Measurements from ENCODE around the gene TUBA1C. TPM values are rescaled to one million over a fixed set of nuclear protein-coding genes. Genes with fewer than 3 reads are reported as not detected.
"Not testable (repeated sequence)": the region's sequence is repeated elsewhere in the genome, so short reads cannot be mapped to it uniquely, and the experiment has no call there.

TUBA1C gene
- polyA plus RNA-seq, 1 donor (not counting 4 experiments of a cell fraction or from before 2014, with no cell fraction given), result 1,922 TPM

GRCh38 chr12:49251357-49251756 lies 13.5 kb upstream of the TUBA1C start:
- Histone ChIP-seq H4K20me1 (ENCODE audit: control insufficient read depth, extremely low read depth, insufficient read depth, low read length) (no peaks in the 10 kb centered on the region), H3K4me1 (ENCODE audit: control insufficient read depth, extremely low read depth, insufficient read depth, low read length) (peaks cover 6% of the 10 kb centered on the region), H3K79me2 (ENCODE audit: control insufficient read depth, insufficient read depth, low read length) (no peaks in the 10 kb centered on the region), H3K4me3 (ENCODE audit: control insufficient read depth in 2 of 3, extremely low read depth in 1 of 3, insufficient read depth in 2 of 3, low read depth in 1 of 3, low read length in 3 of 3) (no peak overlapping the region), H3K4me2 (ENCODE audit: control insufficient read depth, extremely low read depth, insufficient read depth, low read depth, low read length) (no peak overlapping the region), H3K9ac (ENCODE audit: control insufficient read depth, extremely low read depth, insufficient read depth, low read length) (no peak overlapping the region), H3K9me3 (ENCODE audit: control insufficient read depth, low read depth, low read length) (no peaks in the 10 kb centered on the region), H2AFZ (ENCODE audit: control insufficient read depth, low read length) (no peak overlapping the region), H3K27ac (ENCODE audit: control insufficient read depth, insufficient read depth, low read length) (no peak overlapping the region), H3K36me3 (ENCODE audit: control insufficient read depth in 2 of 2, extremely low read depth in 1 of 2, insufficient read depth in 2 of 2, low read length in 2 of 2) (no peaks in the 10 kb centered on the region), H3K27me3 (ENCODE audit: control insufficient read depth, extremely low read depth, insufficient read depth, low read length) (no peaks in the 10 kb centered on the region), H3K9me1 (ENCODE audit: control insufficient read depth, extremely low read depth, insufficient read depth, low read length) (no peaks in the 10 kb centered on the region)
- no peak for TF ChIP-seq CTCF (optimal IDR thresholded peaks at IDR 0.05 in 1 of 3, IDR thresholded peaks at IDR 0.05 in 1 of 3, conservative IDR thresholded peaks at IDR 0.05 in 1 of 3; ENCODE audit: extremely low read depth in 1 of 3, insufficient read depth in 2 of 3, low read length in 3 of 3)
- TF ChIP-seq EZH2 (IDR thresholded peaks at IDR 0.05; ENCODE audit: low read length), result no peak
- dilution Hi-C loops (cut with MboI; ENCODE audit: extremely low pct_ligation_motif_present, low sequenced_read_pairs), result no loop called here
- no peak for DNase-seq (ENCODE audit: low read depth, low spot score)
- no peak for FAIRE-seq

GRCh38 chr12:49253033-49253623 lies 11.8 kb upstream of the TUBA1C start:
- Histone ChIP-seq H3K9me3 (ENCODE audit: control insufficient read depth, low read depth, low read length) (no peaks in the 10 kb centered on the region), H3K79me2 (ENCODE audit: control insufficient read depth, insufficient read depth, low read length) (no peaks in the 10 kb centered on the region), H3K4me3 (ENCODE audit: control insufficient read depth in 2 of 3, extremely low read depth in 1 of 3, insufficient read depth in 2 of 3, low read depth in 1 of 3, low read length in 3 of 3) (no peak overlapping the region), H3K4me2 (ENCODE audit: control insufficient read depth, extremely low read depth, insufficient read depth, low read depth, low read length) (peak overlapping the region; percentile 29), H3K4me1 (ENCODE audit: control insufficient read depth, extremely low read depth, insufficient read depth, low read length) (peaks cover 6% of the 10 kb centered on the region), H3K9ac (ENCODE audit: control insufficient read depth, extremely low read depth, insufficient read depth, low read length) (no peak overlapping the region), H3K27me3 (ENCODE audit: control insufficient read depth, extremely low read depth, insufficient read depth, low read length) (no peaks in the 10 kb centered on the region), H3K9me1 (ENCODE audit: control insufficient read depth, extremely low read depth, insufficient read depth, low read length) (no peaks in the 10 kb centered on the region), H2AFZ (ENCODE audit: control insufficient read depth, low read length) (no peak overlapping the region), H3K27ac (ENCODE audit: control insufficient read depth, insufficient read depth, low read length) (no peak overlapping the region), H3K36me3 (ENCODE audit: control insufficient read depth in 2 of 2, extremely low read depth in 1 of 2, insufficient read depth in 2 of 2, low read length in 2 of 2) (no peaks in the 10 kb centered on the region), H4K20me1 (ENCODE audit: control insufficient read depth, extremely low read depth, insufficient read depth, low read length) (no peaks in the 10 kb centered on the region)
- TF ChIP-seq EZH2 (IDR thresholded peaks at IDR 0.05; ENCODE audit: low read length) (no peak), CTCF (optimal IDR thresholded peaks at IDR 0.05 in 1 of 3, IDR thresholded peaks at IDR 0.05 in 1 of 3, conservative IDR thresholded peaks at IDR 0.05 in 1 of 3; ENCODE audit: extremely low read depth in 1 of 3, insufficient read depth in 2 of 3, low read length in 3 of 3) (no peak)
- no peak for DNase-seq (ENCODE audit: low read depth, low spot score)
- dilution Hi-C loops (cut with MboI; ENCODE audit: extremely low pct_ligation_motif_present, low sequenced_read_pairs), result no loop called here
- FAIRE-seq, result no peak

- dilution Hi-C loops (cut with MboI; ENCODE audit: extremely low pct_ligation_motif_present, low sequenced_read_pairs); DNase-seq (ENCODE audit: low read depth, low spot score): not testable (repeated sequence)
Measured at GRCh38 chr12:49255456-49255855, 9.4 kb upstream of the TUBA1C start.

More at GRCh38 chr12:49255456-49255855, 9.4 kb upstream of the TUBA1C start:
- H3K9me1 ChIP-seq (ENCODE audit: control insufficient read depth, extremely low read depth, insufficient read depth, low read length); H3K4me3 ChIP-seq (ENCODE audit: control insufficient read depth in 2 of 3, extremely low read depth in 1 of 3, insufficient read depth in 2 of 3, low read depth in 1 of 3, low read length in 3 of 3); H4K20me1 ChIP-seq (ENCODE audit: control insufficient read depth, extremely low read depth, insufficient read depth, low read length); H3K4me2 ChIP-seq (ENCODE audit: control insufficient read depth, extremely low read depth, insufficient read depth, low read depth, low read length); H2AFZ ChIP-seq (ENCODE audit: control insufficient read depth, low read length); H3K9ac ChIP-seq (ENCODE audit: control insufficient read depth, extremely low read depth, insufficient read depth, low read length); FAIRE-seq; H3K27me3 ChIP-seq (ENCODE audit: control insufficient read depth, extremely low read depth, insufficient read depth, low read length); H3K9me3 ChIP-seq (ENCODE audit: control insufficient read depth, low read depth, low read length); H3K36me3 ChIP-seq (ENCODE audit: control insufficient read depth in 2 of 2, extremely low read depth in 1 of 2, insufficient read depth in 2 of 2, low read length in 2 of 2); H3K79me2 ChIP-seq (ENCODE audit: control insufficient read depth, insufficient read depth, low read length); H3K27ac ChIP-seq (ENCODE audit: control insufficient read depth, insufficient read depth, low read length): not testable (repeated sequence)
- peaks cover 18% of the 10 kb centered on the region for H3K4me1 ChIP-seq (ENCODE audit: control insufficient read depth, extremely low read depth, insufficient read depth, low read length)
